ENCODE results near the gene UROD.

- TF ChIP-seq CTCF (IDR thresholded peaks at IDR 0.05) = no peak
- TF ChIP-seq POLR2A (IDR thresholded peaks at IDR 0.05) = no peak
- no peak for TF ChIP-seq EP300 (IDR thresholded peaks at IDR 0.05)
These were observed 39.1 kb downstream of the UROD start for GRCh38 chr1:45051005-45051772.

Data from upper lobe of left lung (tissue), 4 donors.